Psoas muscle (tissue), 8 donors: ENCODE results near the gene SMG6. TPM values are rescaled to one million over a fixed set of nuclear protein-coding genes. Genes with fewer than 3 reads are reported as not detected.

Source experiments
- ATAC-seq, 4 donors: fragments of 200-7000 bp; cut with Tn5 transposase; one replicate each; pipeline ENCODE4 v1.9.1; 2020; ENCODE audit warnings: moderate library complexity in 3 of 4, mild to moderate bottlenecking in 2 of 4
- DNase-seq, 2 donors: peaks; one replicate each; pipeline ENCODE4 v3.0.0-alpha.2; 2020
- H3K27ac ChIP-seq: fragments of 200-600 bp; one replicate; pipeline ENCODE4 v1.8.0; 2022
- H3K27me3 ChIP-seq, 3 donors: fragments of 200-600 bp in 1 of 3; one replicate each; pipeline versions ENCODE4 v1.6.1 to v1.8.0; 2013 to 2022; ENCODE audit warnings: low read length in 2 of 3, mild to moderate bottlenecking in 2 of 3, moderate library complexity in 1 of 3; ENCODE audit not compliant: insufficient read depth in 3 of 3
- H3K36me3 ChIP-seq, 2 donors: fragments of 200-600 bp in 1 of 2; one replicate each; pipeline versions ENCODE4 v1.6.1 to v1.8.0; 2013 to 2022; ENCODE audit warnings: low read depth in 1 of 2, mild to moderate bottlenecking in 1 of 2, moderate library complexity in 1 of 2; ENCODE audit not compliant: insufficient read depth in 1 of 2
- H3K4me1 ChIP-seq: fragments of 200-600 bp; one replicate; pipeline ENCODE4 v1.8.0; 2022
- H3K4me3 ChIP-seq: fragments of 200-600 bp; one replicate; pipeline ENCODE4 v1.8.0; 2022; ENCODE audit warnings: mild to moderate bottlenecking
- H3K9me3 ChIP-seq: fragments of 200-600 bp; one replicate; pipeline ENCODE4 v1.8.0; 2022
- CTCF ChIP-seq: fragments of 200-600 bp; IDR thresholded peaks from one replicate; pipeline ENCODE4 v1.8.0; 2022; ENCODE audit warnings: antibody characterized with exemption
- WGBS, 3 donors: extraction: QIAGEN DNeasy Blood & Tissue Kit; methylation state at CpG; one replicate each; pipeline versions ENCODE4 v1.1.6 to v1.1.7; 2013; 5-methylcytosine and 5-hydroxymethylcytosine counted together
- intact Hi-C, 2 donors: fragments of 100-400 bp; cut with DNase I; formaldehyde crosslinking; loops; one replicate each; pipeline versions ENCODE4 v1.11.0 to v1.14.2; 2022
- polyA plus RNA-seq, 3 donors: library from polyadenylated mRNA; stranded (reverse); fragments of 200-250 nt; gene quantifications; one replicate each; pipeline ENCODE4 v1.2.3, GENCODE V29; 2013
- total RNA-seq, 4 donors: library from RNA; stranded (reverse); fragmentation: NEBNext Ultra II Directional in 2 of 4; extraction: Animal tissue kit (Norgen Biotek cat#: 25700) in 2 of 4; gene quantifications; one replicate each; pipeline versions ENCODE4 v1.2.1 to v1.2.4, GENCODE V29; 2021 to 2023
- donor health status: healthy with polysubstance abuse.
- donor health status: DM: no; HTN: no; CAD: no; lungs with moderate emphysema.
- donor health status: Bipolar disorder and iron deficiency.
- donor health status: healthy.
- donor health status: DM: yes; HTN: yes; CAD: no.
- donor health status: DM: no; HTN: no; CAD: no.
- donor health status: DM: no; HTN: no; CAD: no.
- donor health status: DM: yes; HTN: yes; CAD: no.

Gene SMG6
- total and polyA plus RNA-seq, 7 donors: 9.4 to 24.1 (median 16.3) TPM

- ATAC-seq: no peak
- 59 to 62% (median 62%) methylated on average over 14 of the region's 14 CpGs for WGBS, 3 donors
Observed at GRCh38 chr17:2067048-2067561, 236.5 kb downstream of the SMG6 start.

GRCh38 chr17:2065949-2066400, 237.6 kb downstream of the SMG6 start:
- ATAC-seq: peak in 1 of 4 donors; percentile 6
- Histone ChIP-seq H3K4me1 (no peaks in the 10 kb centered on the region), H3K27ac (peak overlapping the region; percentile 62), H3K36me3 (peaks cover 0 to 54% of the 10 kb centered on the region in 2 donors), H3K27me3 (no peaks in the 10 kb centered on the region), H3K9me3 (no peaks in the 10 kb centered on the region), H3K4me3 (no peak overlapping the region)
- no peak for DNase-seq
- TF ChIP-seq CTCF: no peak
- intact Hi-C loops: no loop called here
- WGBS, 3 donors: 72 to 81% (median 77%) methylated on average over 10 of the region's 10 CpGs

More at GRCh38 chr17:2067048-2067561, 236.5 kb downstream of the SMG6 start:
- no peak overlapping the region for H3K4me3 ChIP-seq
- H3K27ac ChIP-seq: peak overlapping the region; percentile 75
- H3K27me3 ChIP-seq: no peaks in the 10 kb centered on the region
- H3K9me3 ChIP-seq: no peaks in the 10 kb centered on the region
- no peak for TF ChIP-seq CTCF
- no peaks in the 10 kb centered on the region for H3K4me1 ChIP-seq
- H3K36me3 ChIP-seq: peaks cover 0 to 54% of the 10 kb centered on the region in 2 donors
- intact Hi-C loops: no loop called here
- no peak for DNase-seq

- peak; percentile 20 to 32 (median 28) for ATAC-seq
Observed at GRCh38 chr17:2064980-2065785, 238.4 kb downstream of the SMG6 start.

GRCh38 chr17:2064520-2064971, 239.0 kb downstream of the SMG6 start:
- peak in 3 of 4 donors; percentile 2 to 5 (median 2) for ATAC-seq
- TF ChIP-seq CTCF: no peak
- Histone ChIP-seq H3K27me3 (no peaks in the 10 kb centered on the region), H3K9me3 (no peaks in the 10 kb centered on the region), H3K4me3 (no peak overlapping the region), H3K4me1 (no peaks in the 10 kb centered on the region), H3K27ac (peak overlapping the region; percentile 62), H3K36me3 (peaks cover 0 to 63% of the 10 kb centered on the region in 2 donors)
- intact Hi-C loops: no loop called here
- peak in 1 of 2 donors; percentile 30 for DNase-seq
- WGBS, 3 donors: 57 to 81% (median 70%) methylated on average over 6 of the region's 6 CpGs

More at GRCh38 chr17:2064980-2065785, 238.4 kb downstream of the SMG6 start:
- Histone ChIP-seq H3K9me3 (no peaks in the 10 kb centered on the region), H3K36me3 (peaks cover 0 to 56% of the 10 kb centered on the region in 2 donors), H3K4me3 (no peak overlapping the region), H3K27me3 (no peaks in the 10 kb centered on the region), H3K27ac (peak overlapping the region; percentile 62), H3K4me1 (no peaks in the 10 kb centered on the region)
- WGBS, 3 donors: 77 to 80% (median 79%) methylated on average over 24 of the region's 24 CpGs
- intact Hi-C loops: no loop called here
- DNase-seq: peak; percentile 64 to 83
- no peak for TF ChIP-seq CTCF
